Heart left ventricle (tissue), 13 donors: ENCODE measurements around the gene DMTF1.

Experiments used
- POLR2A ChIP-seq, 2 donors: fragments of 450-650 bp; IDR thresholded peaks; one replicate each; pipeline ENCODE4 v1.6.1; 2017; ENCODE audit warnings: antibody characterized with exemption in 2 of 2, mild to moderate bottlenecking in 2 of 2, moderate library complexity in 2 of 2
- TF ChIP-seq, protein P1 (sequence below), 12 donors: fragments of 200-600 bp; sonication (generic) in 4 of 12; IDR thresholded peaks; one replicate each; pipeline versions ENCODE4 v1.5.0 to v1.8.0; 2018 to 2022; ENCODE audit warnings: antibody characterized with exemption in 12 of 12, mild to moderate bottlenecking in 5 of 12
- donor health status: ischemic (EF 13 %, LVEDD 7.1; RV severe dilation, severe dysfunction).
- donor health status: DM: no; HTN: yes; CAD: no.
- donor health status: DM: no; HTN: no; CAD: no.
- donor health status: ischemic (EF 25% LVEDD 6.9; RV normal size, moderate dysfunction).
- donor health status: ischemic (EF 25% LVEDD 5.7; RV mildly dilated, moderate dysfunction).
- donor health status: ischemic (EF 35%, LVEDD 5.7; RV mildly dilated, moderate dysfunction).
- donor health status: nonischemic (EF 11% LVEDD 7.7; RV severe dilation, severe dysfunction).
- donor health status: DM: yes; HTN: yes; CAD: no.
- donor health status: PGD.
- donor health status: ischemic (EF 29% LVEDD 5.4; RV normal size, mild dysfunction).
- donor health status: nonischemic (EF 23%, LVEDD 6.1; RV moderate dilation, normal function).

DNA sequence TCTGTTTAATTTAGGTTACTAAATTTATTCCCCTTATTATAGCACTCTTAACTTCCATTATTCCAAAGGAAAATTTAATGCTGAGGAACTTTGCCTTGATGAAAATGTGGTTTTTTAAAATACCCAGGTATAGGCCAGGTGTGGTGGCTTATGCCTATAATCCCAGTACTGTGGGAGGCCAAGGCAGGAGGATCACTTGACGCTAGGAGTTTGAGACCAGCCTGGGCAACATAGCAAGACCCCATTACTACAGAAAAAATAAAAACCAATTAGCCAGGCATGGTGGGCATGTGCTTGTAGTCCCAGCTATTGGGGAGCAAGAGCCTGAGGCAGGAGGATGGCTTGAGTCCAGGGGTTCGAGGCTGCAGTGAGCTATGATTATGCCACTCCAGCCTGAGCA lies 34.9 kb downstream of the DMTF1 start:
- TF ChIP-seq, protein P1, sequence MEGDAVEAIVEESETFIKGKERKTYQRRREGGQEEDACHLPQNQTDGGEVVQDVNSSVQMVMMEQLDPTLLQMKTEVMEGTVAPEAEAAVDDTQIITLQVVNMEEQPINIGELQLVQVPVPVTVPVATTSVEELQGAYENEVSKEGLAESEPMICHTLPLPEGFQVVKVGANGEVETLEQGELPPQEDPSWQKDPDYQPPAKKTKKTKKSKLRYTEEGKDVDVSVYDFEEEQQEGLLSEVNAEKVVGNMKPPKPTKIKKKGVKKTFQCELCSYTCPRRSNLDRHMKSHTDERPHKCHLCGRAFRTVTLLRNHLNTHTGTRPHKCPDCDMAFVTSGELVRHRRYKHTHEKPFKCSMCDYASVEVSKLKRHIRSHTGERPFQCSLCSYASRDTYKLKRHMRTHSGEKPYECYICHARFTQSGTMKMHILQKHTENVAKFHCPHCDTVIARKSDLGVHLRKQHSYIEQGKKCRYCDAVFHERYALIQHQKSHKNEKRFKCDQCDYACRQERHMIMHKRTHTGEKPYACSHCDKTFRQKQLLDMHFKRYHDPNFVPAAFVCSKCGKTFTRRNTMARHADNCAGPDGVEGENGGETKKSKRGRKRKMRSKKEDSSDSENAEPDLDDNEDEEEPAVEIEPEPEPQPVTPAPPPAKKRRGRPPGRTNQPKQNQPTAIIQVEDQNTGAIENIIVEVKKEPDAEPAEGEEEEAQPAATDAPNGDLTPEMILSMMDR (IDR thresholded peaks at IDR 0.05): no peak
- no peak for TF ChIP-seq POLR2A (IDR thresholded peaks at IDR 0.05)
